ENCODE results near the gene HLA-DOB.

Gene HLA-DOB

GRCh38 chr6:32774426-32774825 is 42.4 kb downstream of the HLA-DOB start:
- Mint-ChIP-seq H3K4me3 (no peak overlapping the region), H3K4me1 (no peaks in the 10 kb centered on the region), H3K9me3 (no peaks in the 10 kb centered on the region), H3K27ac (no peak overlapping the region), H3K27me3 (ENCODE audit: low read depth) (peaks cover 21% of the 10 kb centered on the region), H3K36me3 (ENCODE audit: low read depth) (no peaks in the 10 kb centered on the region)
- TF ChIP-seq, protein P1, sequence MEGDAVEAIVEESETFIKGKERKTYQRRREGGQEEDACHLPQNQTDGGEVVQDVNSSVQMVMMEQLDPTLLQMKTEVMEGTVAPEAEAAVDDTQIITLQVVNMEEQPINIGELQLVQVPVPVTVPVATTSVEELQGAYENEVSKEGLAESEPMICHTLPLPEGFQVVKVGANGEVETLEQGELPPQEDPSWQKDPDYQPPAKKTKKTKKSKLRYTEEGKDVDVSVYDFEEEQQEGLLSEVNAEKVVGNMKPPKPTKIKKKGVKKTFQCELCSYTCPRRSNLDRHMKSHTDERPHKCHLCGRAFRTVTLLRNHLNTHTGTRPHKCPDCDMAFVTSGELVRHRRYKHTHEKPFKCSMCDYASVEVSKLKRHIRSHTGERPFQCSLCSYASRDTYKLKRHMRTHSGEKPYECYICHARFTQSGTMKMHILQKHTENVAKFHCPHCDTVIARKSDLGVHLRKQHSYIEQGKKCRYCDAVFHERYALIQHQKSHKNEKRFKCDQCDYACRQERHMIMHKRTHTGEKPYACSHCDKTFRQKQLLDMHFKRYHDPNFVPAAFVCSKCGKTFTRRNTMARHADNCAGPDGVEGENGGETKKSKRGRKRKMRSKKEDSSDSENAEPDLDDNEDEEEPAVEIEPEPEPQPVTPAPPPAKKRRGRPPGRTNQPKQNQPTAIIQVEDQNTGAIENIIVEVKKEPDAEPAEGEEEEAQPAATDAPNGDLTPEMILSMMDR (IDR thresholded peaks at IDR 0.05; ENCODE audit: unreplicated experiment in 3 of 3): no peak

- Mint-ChIP-seq H3K27ac (no peak overlapping the region), H3K36me3 (ENCODE audit: low read depth) (no peaks in the 10 kb centered on the region), H3K27me3 (ENCODE audit: low read depth) (peaks cover 29% of the 10 kb centered on the region), H3K4me3 (no peak overlapping the region), H3K9me3 (no peaks in the 10 kb centered on the region), H3K4me1 (no peaks in the 10 kb centered on the region)
- TF ChIP-seq, protein P1 (IDR thresholded peaks at IDR 0.05; ENCODE audit: unreplicated experiment in 3 of 3): no peak
Measured at GRCh38 chr6:32772656-32773055, 44.1 kb downstream of the HLA-DOB start.

GRCh38 chr6:32764048-32764447 is 52.8 kb downstream of the HLA-DOB start:
- Mint-ChIP-seq H3K9me3 (no peaks in the 10 kb centered on the region), H3K36me3 (ENCODE audit: low read depth) (no peaks in the 10 kb centered on the region), H3K27ac (no peak overlapping the region), H3K27me3 (ENCODE audit: low read depth) (peaks cover 41% of the 10 kb centered on the region), H3K4me1 (no peaks in the 10 kb centered on the region), H3K4me3 (no peak overlapping the region)
- TF ChIP-seq, protein P1 (IDR thresholded peaks at IDR 0.05; ENCODE audit: unreplicated experiment in 3 of 3): no peak

DNA sequence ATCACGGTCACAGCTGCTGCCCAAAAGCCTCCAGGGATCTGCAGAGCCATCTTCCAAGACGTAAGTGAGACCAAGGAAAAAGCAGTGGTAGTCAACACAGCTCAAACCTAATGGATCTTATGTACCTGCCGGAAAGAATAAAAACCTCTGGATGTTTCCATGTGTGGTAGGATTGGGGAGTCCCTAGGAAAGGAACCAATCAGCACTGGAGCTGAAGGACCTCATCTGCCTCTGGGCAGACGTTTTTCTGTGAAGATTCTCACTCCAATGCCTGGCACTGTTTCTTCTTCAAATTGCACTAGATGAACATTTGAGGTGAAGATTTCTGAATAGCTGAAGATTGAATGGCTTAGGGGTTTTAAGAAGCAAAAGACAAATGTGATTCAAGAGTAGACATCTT is 53.4 kb downstream of the HLA-DOB start, which contains the start of gene HLA-DQB2:
HLA-DQB2 (minus strand) TSS at position 112 of the 400 bp plus-strand sequence; CDS start at position 50, 62 bp downstream.
- no peaks in the 10 kb centered on the region for H3K9me3 Mint-ChIP-seq
- no peak within 1 kb of the TSS for H3K4me3 Mint-ChIP-seq
- no peak within 1 kb of the TSS for H3K27ac Mint-ChIP-seq
- peaks cover 42% of the 10 kb centered on the region for H3K27me3 Mint-ChIP-seq (ENCODE audit: low read depth)
- TF ChIP-seq, protein P1 (IDR thresholded peaks at IDR 0.05; ENCODE audit: unreplicated experiment in 3 of 3): no peak
- H3K4me1 Mint-ChIP-seq: no peaks in the 10 kb centered on the region
- H3K36me3 Mint-ChIP-seq (ENCODE audit: low read depth): no peaks in the 10 kb centered on the region
